Activated T-cell treated with anti-CD3 and anti-CD28 coated beads, Interleukin-2, amount 50 U/mL, for 24 hours (primary cell): ENCODE results near the gene DDRGK1.
A peak's percentile ranks its signal among the peaks of the same experiment; 100 is the strongest.

Source experiments
- DNase-seq: peaks from one replicate; pipeline ENCODE4 v3.0.0-alpha.2; 2020
- H3K27ac Mint-ChIP-seq: 2 replicates; pipeline ENCODE4 v1.8.0; 2020; ENCODE audit warnings: mild to moderate bottlenecking, mixed read lengths
- H3K27me3 Mint-ChIP-seq: 2 replicates; pipeline ENCODE4 v1.8.0; 2020; ENCODE audit warnings: mixed read lengths
- H3K36me3 Mint-ChIP-seq: 2 replicates; pipeline ENCODE4 v1.8.0; 2020; ENCODE audit warnings: low read depth, mixed read lengths
- H3K4me1 Mint-ChIP-seq: 2 replicates; pipeline ENCODE4 v1.8.0; 2020; ENCODE audit warnings: low read depth, mixed read lengths
- H3K4me3 Mint-ChIP-seq: 2 replicates; pipeline ENCODE4 v1.8.0; 2020; ENCODE audit warnings: mild to moderate bottlenecking, moderate library complexity, mixed read lengths
- H3K9me3 Mint-ChIP-seq: 2 replicates; pipeline ENCODE4 v1.8.0; 2020; ENCODE audit warnings: mixed read lengths

Gene DDRGK1

DNA sequence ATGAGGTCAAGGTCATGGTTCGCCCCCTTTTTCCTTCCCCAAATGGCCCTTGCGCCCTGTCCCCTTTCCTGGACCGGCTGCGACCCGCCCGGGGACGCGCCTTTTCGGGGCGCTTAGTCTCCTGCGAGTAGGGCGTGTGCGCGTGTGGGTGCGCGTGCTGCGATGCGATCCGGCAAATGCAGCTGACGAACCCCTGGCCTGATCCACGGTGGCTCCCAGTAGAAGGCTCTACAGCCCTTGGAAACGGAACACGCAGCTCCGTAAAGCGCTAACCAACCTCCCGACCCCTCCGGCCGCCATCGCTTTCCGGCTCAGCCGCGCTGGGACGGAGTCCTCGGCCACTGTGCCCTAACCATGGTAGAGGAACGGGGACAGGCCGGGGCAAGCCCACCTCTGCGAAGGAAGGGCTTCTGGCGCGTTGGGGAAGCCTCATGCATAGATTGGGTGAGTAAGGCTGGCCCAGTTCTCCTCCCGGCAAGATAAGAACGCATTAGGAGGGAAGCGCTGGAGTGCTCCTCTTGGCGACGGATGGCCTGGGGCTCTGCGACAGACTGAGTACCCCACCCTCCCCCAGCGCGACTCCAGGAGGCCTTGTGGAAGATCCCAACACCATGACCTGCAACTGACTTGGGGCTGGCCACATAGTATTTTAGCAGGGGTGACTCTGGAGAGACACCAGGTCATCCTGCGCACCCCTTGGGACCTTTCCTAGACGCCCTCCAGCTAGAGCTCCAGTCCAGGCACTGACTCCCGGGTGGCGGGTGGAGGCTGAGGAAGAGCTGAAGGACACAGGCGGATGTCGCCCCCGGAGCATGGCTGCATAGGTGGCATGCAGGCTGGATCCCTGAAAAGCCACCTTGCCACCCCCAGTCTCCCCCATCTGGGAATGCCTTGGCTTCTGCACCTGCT, 35.6 kb upstream of the DDRGK1 start:
- H3K4me1 Mint-ChIP-seq, result peaks cover 12% of the 10 kb centered on the region
- no peak overlapping the region for H3K27ac Mint-ChIP-seq
- H3K36me3 Mint-ChIP-seq, result no peaks in the 10 kb centered on the region
- peaks cover 64% of the 10 kb centered on the region for H3K27me3 Mint-ChIP-seq
- DNase-seq, result peak; percentile 49
- no peaks in the 10 kb centered on the region for H3K9me3 Mint-ChIP-seq
- peak overlapping the region; percentile 76 for H3K4me3 Mint-ChIP-seq

GRCh38 chr20:3239026-3239866, 34.8 kb upstream of the DDRGK1 start, which contains the start of gene SLC4A11:
TSS of gene SLC4A11 (minus strand) at chr20:3239190. CDS start at chr20:3239137, 53 bp downstream.
- Mint-ChIP-seq H3K27me3 (peaks cover 62% of the 10 kb centered on the region), H3K27ac (no peak within 1 kb of the TSS), H3K9me3 (no peaks in the 10 kb centered on the region)

DNA sequence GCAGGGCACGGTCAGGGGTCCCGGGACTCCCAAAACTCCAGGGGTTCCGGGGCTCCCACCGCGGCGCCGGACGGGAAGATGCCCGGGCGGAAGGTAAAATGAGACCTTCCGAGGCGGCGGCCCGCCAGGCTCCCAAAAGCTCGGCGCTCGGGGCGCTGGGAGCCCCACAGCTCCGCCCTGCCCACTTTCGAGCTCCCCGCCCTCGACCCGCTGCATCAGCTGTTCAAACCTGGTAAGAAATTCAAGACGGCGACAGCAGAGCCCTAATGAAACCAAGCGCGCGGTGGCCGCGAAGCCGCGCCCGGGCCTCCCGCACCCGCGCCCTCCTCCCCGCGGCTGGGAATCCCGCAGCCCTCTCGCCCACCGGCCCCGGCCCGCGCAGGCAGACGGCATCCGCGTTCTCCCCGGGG, 34.1 kb upstream of the DDRGK1 start:
- peak overlapping the region; percentile 80 for H3K4me3 Mint-ChIP-seq
- peaks cover 12% of the 10 kb centered on the region for H3K4me1 Mint-ChIP-seq
- peaks cover 62% of the 10 kb centered on the region for H3K27me3 Mint-ChIP-seq
- peak; percentile 67 for DNase-seq
- no peaks in the 10 kb centered on the region for H3K9me3 Mint-ChIP-seq
- no peaks in the 10 kb centered on the region for H3K36me3 Mint-ChIP-seq
- no peak overlapping the region for H3K27ac Mint-ChIP-seq

More at GRCh38 chr20:3239026-3239866, 34.8 kb upstream of the DDRGK1 start, which contains the start of gene SLC4A11:
- H3K36me3 Mint-ChIP-seq, result no peaks in the 10 kb centered on the region
- DNase-seq, result peak; percentile 64
- peaks cover 12% of the 10 kb centered on the region for H3K4me1 Mint-ChIP-seq
- peak within 1 kb of the TSS; percentile 80 for H3K4me3 Mint-ChIP-seq

DNA sequence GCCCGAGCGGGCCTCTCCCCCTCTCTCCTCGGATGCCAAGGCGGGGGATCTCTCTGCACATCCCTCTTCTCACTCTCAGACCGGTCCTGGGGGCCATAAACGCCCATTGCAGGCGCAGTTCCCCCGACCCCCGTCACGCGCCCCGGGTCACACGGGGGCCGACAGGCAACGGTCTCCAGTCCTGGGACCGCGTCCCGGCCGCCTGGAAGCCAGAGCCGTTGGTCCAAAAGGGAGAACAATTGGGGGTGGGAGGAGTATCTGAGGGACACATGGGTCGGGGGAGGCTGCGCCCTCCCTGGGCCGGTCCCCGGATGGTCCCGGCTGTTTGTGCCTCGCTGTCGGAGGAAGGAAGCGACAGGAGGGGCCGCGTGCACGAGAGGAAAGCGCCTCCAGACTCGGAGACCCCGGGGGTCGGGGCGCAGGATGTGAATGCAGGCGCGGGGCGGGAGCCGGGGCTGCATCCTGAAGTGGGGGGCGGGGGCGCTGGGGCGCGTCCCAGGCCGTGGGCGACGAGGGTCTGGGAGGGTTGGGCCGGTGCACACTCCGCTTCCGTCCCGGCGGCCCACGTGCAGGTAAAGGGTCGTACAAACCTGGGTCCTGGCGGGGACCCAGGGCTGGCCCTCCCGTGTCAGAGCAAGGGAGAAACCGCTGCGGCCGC, 33.6 kb upstream of the DDRGK1 start:
- H3K4me3 Mint-ChIP-seq, result peak overlapping the region; percentile 80
- peaks cover 12% of the 10 kb centered on the region for H3K4me1 Mint-ChIP-seq
- H3K27ac Mint-ChIP-seq, result no peak overlapping the region
- H3K36me3 Mint-ChIP-seq, result no peaks in the 10 kb centered on the region
- peak; percentile 49 for DNase-seq
- H3K27me3 Mint-ChIP-seq, result peaks cover 62% of the 10 kb centered on the region
- no peaks in the 10 kb centered on the region for H3K9me3 Mint-ChIP-seq

GRCh38 chr20:3237011-3237957, 32.8 kb upstream of the DDRGK1 start:
- H3K9me3 Mint-ChIP-seq, result no peaks in the 10 kb centered on the region
- H3K36me3 Mint-ChIP-seq, result no peaks in the 10 kb centered on the region
- H3K4me3 Mint-ChIP-seq, result peak overlapping the region; percentile 80
- no peak overlapping the region for H3K27ac Mint-ChIP-seq
- peaks cover 12% of the 10 kb centered on the region for H3K4me1 Mint-ChIP-seq
- DNase-seq, result no peak
- H3K27me3 Mint-ChIP-seq, result peaks cover 60% of the 10 kb centered on the region

DNA sequence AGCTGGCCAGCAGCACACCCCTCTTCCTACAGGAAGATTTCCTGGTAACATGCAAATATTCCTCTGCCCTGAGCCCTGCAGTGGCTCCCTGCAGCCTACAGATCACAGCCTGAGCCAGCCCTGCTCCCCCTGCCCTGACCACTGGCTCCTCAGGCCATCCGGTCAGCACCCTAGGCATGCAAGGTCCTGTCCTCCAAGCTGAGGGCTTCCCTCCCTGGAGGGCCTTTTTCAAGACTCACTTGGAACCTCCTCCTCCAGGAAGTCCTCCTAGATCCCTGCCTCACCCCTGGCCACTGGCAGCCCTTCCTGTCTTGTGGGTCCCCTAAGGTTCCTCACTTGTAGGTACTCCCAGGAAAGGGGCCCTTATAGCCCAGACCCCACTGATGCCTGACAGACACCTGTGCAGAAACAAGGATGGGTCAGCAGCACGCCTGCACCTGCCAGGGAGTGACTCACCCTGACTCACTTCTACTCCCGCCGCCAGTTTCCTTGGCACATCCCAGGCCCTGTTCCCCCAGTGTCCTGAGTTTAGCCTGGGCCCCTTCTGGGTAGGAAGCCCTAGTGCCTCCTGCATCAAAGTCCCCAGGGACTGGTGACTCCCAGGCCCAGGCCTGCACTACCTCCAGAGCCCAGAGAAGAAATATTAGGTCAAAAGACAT, 31.3 kb upstream of the DDRGK1 start:
- no peaks in the 10 kb centered on the region for H3K9me3 Mint-ChIP-seq
- H3K27me3 Mint-ChIP-seq, result peaks cover 48% of the 10 kb centered on the region
- H3K27ac Mint-ChIP-seq, result no peak overlapping the region
- no peak for DNase-seq
- peaks cover 12% of the 10 kb centered on the region for H3K4me1 Mint-ChIP-seq
- H3K4me3 Mint-ChIP-seq, result no peak overlapping the region
- no peaks in the 10 kb centered on the region for H3K36me3 Mint-ChIP-seq

DNA sequence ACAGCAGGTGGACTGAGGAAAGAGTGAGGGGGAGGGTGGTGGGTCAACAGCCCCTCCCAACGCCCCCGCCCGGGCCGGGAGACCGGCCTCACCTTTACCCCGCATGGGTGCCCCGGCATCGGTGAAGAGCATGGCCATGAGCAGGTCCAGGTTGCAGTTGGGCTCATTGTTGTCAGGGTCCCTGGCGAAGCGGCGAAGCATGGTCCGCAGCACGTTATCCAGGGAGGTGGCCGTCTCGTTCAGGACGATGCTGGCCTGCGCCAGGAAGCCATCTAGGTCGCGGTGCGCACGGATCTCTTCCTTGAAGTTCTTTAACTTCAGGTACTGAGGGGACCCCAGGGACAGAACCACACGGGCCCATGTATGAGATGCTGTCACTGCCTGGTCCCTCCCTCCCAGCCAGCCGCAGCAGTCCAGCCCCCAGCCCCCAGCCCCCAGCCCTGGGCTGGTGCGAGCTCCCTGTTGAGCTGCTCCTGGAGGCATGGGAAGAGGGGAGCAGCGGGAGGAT, 29.6 kb upstream of the DDRGK1 start:
- Mint-ChIP-seq H3K4me3 (no peak overlapping the region), H3K27ac (no peak overlapping the region), H3K9me3 (no peaks in the 10 kb centered on the region), H3K27me3 (peaks cover 34% of the 10 kb centered on the region), H3K36me3 (no peaks in the 10 kb centered on the region), H3K4me1 (peaks cover 5% of the 10 kb centered on the region)
- no peak for DNase-seq

GRCh38 chr20:3233131-3233990, 28.9 kb upstream of the DDRGK1 start:
- DNase-seq, result no peak
- peaks cover 31% of the 10 kb centered on the region for H3K27me3 Mint-ChIP-seq
- no peaks in the 10 kb centered on the region for H3K36me3 Mint-ChIP-seq
- H3K4me1 Mint-ChIP-seq, result peaks cover 4% of the 10 kb centered on the region
- no peak overlapping the region for H3K27ac Mint-ChIP-seq
- H3K4me3 Mint-ChIP-seq, result no peak overlapping the region
- no peaks in the 10 kb centered on the region for H3K9me3 Mint-ChIP-seq

DNA sequence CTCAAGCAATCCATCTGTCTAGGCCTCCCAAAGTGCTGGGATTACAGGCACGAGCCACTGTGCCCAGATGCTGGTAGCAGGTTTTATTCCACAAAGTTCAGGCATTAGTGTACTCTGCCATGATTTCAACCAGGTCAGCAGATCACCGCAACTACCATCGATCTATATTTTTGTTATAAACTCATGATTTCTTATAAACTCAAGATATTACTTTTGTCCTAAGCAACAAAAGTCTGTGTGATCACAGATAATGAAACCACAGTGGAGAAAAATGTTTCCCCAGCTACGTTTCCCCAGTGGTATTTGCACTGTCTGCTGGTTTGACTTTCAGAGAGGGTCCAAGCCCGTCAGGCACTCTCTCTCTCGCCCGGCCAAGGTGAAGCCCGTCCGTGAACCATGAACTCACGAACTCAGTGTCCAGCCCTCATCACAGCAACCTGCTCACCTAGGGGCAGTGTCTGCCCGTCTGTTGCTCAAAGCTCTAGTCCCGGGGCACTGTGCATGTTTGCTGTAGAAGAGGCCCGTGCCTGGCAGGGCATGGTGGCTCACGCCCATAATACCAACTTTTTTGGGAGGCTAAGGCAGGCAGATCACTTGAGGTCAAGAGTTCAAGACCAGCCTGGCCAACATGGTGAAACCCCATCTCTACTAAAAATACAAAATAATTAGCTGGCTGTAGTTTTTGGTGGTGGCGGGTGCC, 27.6 kb upstream of the DDRGK1 start:
- no peaks in the 10 kb centered on the region for H3K4me1 Mint-ChIP-seq
- H3K27ac Mint-ChIP-seq, result no peak overlapping the region
- H3K4me3 Mint-ChIP-seq, result no peak overlapping the region
- H3K36me3 Mint-ChIP-seq, result peaks cover 3% of the 10 kb centered on the region
- H3K9me3 Mint-ChIP-seq, result no peaks in the 10 kb centered on the region
- H3K27me3 Mint-ChIP-seq, result peaks cover 20% of the 10 kb centered on the region
- no peak for DNase-seq

GRCh38 chr20:3231116-3231515, 26.6 kb upstream of the DDRGK1 start:
- DNase-seq, result no peak
- peaks cover 10% of the 10 kb centered on the region for H3K27me3 Mint-ChIP-seq
- H3K4me1 Mint-ChIP-seq, result no peaks in the 10 kb centered on the region
- no peak overlapping the region for H3K4me3 Mint-ChIP-seq
- H3K36me3 Mint-ChIP-seq, result peaks cover 10% of the 10 kb centered on the region
- no peaks in the 10 kb centered on the region for H3K9me3 Mint-ChIP-seq
- no peak overlapping the region for H3K27ac Mint-ChIP-seq

DNA sequence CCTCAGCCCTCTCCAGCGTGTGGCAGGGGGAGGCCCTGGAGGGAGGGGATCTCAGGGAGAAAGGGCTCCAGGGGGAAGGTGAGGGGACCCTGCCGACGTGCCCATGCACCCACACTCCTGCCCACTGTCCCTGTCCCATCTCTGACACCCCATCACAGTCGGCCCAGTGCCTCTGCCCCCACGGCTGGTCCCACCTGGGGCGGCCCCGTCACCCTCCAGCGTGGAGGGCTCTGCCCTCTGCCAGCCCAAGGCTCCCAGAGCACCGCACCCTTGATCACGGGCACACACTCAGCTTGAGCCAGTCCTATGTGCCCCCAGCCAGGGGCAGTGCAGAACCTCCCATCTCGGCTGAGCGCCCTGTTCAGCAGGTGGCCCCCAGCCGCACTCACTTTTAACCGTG, 25.3 kb upstream of the DDRGK1 start:
- no peaks in the 10 kb centered on the region for H3K9me3 Mint-ChIP-seq
- no peaks in the 10 kb centered on the region for H3K27me3 Mint-ChIP-seq
- H3K36me3 Mint-ChIP-seq, result peaks cover 11% of the 10 kb centered on the region
- DNase-seq, result no peak
- H3K27ac Mint-ChIP-seq, result no peak overlapping the region
- H3K4me3 Mint-ChIP-seq, result no peak overlapping the region
- H3K4me1 Mint-ChIP-seq, result no peaks in the 10 kb centered on the region

DNA sequence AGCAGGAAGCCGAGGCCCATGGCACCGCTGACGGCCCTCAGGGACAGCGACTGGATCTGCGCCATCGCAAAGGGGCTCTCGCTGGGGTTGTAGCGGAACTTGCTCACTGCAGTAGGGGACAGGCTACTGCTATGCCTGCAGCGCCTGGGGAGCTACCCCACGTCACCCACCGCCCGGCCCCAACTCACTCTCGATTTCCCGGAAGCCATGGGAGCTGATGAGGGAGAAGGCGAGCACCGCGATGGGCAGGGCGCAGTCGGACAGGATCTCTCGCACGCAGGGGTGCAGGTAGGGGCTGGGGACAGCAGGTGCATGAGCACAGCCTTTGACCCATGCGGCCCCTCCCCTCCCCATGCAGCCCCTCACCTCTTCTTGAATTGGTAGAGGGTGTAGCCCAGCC, 24.7 kb upstream of the DDRGK1 start:
- DNase-seq, result no peak
- Mint-ChIP-seq H3K27me3 (no peaks in the 10 kb centered on the region), H3K4me1 (peaks cover 1% of the 10 kb centered on the region), H3K9me3 (no peaks in the 10 kb centered on the region), H3K36me3 (peaks cover 14% of the 10 kb centered on the region), H3K27ac (no peak overlapping the region), H3K4me3 (no peak overlapping the region)
